Colonic mucosa (tissue), 4 donors: Measurements from ENCODE around the gene NME5. TPM values are rescaled to one million over a fixed set of nuclear protein-coding genes. Genes with fewer than 3 reads are reported as not detected.
"Not testable (repeated sequence)": the region's sequence is repeated elsewhere in the genome, so short reads cannot be mapped to it uniquely, and the experiment has no call there.

Source experiments
- DNase-seq: peaks from one replicate; pipeline ENCODE4 v3.0.0-alpha.2; 2020
- H3K27ac ChIP-seq: fragments of 200-600 bp; one replicate; pipeline ENCODE4 v1.8.0; 2021
- H3K27me3 ChIP-seq: fragments of 200-600 bp; one replicate; pipeline ENCODE4 v1.8.0; 2021
- H3K36me3 ChIP-seq: fragments of 200-600 bp; one replicate; pipeline ENCODE4 v1.8.0; 2021
- H3K4me1 ChIP-seq: fragments of 200-600 bp; one replicate; pipeline ENCODE4 v1.8.0; 2021; ENCODE audit warnings: mild to moderate bottlenecking
- H3K4me3 ChIP-seq: fragments of 200-600 bp; one replicate; pipeline ENCODE4 v1.8.0; 2021
- H3K9ac ChIP-seq, 2 donors: one replicate each; pipeline ENCODE4 v1.7.0; 2013; ENCODE audit warnings: control low read depth in 2 of 2, low read depth in 2 of 2, low read length in 2 of 2
- H3K9me3 ChIP-seq: fragments of 200-600 bp; one replicate; pipeline ENCODE4 v1.8.0; 2021
- intact Hi-C: fragments of 100-400 bp; cut with DNase I; formaldehyde crosslinking; loops from one replicate; pipeline ENCODE4 v1.14.1; 2022
- total RNA-seq, 2 donors: library from RNA; stranded (reverse); fragmentation: NEBNext Ultra II Directional in 1 of 2; extraction: Animal tissue kit (Norgen Biotek cat#: 25700) in 1 of 2; gene quantifications; one replicate each; pipeline ENCODE4 v1.2.1, GENCODE V29; 2021
- TF ChIP-seq, protein P1 (sequence below): fragments of 200-600 bp; IDR thresholded peaks from one replicate; pipeline ENCODE4 v1.8.0; 2022; ENCODE audit warnings: antibody characterized with exemption, mild to moderate bottlenecking
- donor health status: healthy.
- donor health status: DM: no; HTN: no; CAD: no.
- donor health status: DM: no; HTN: no; CAD: no.

Gene NME5
- total RNA-seq, 2 donors from 2014 or later, result not detected

DNA sequence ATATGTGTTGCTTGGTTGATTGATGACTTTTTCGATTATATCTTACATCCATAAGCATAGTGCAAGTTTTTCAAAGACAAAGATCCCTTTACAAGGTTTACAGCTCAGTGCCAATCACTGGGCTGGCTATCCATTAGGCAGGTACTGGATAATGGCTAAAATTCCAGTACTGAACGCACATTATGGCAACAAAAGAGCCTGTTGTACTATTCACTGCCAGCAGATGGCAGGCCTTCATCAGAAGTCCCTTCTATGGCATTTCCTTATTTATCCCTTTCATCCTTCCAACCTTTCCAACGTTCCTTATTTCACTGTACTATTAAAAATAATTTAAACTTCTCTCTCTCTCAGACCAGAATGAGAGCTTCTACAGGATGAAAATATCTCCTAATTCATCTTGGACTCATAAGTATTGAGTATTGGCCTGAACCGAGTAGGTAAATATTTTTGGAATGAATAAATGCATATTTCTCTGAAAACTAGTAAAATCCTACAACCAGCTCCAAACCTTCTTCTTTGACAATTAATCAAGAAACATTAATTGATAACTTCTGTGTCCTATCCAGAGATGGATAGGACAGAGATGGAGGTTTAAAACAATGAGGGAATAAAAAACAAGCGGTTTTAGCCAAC is 62.0 kb downstream of the NME5 start:
- intact Hi-C loops, result no loop called here
- Histone ChIP-seq H3K36me3 (no peaks in the 10 kb centered on the region), H3K9ac (no peak overlapping the region), H3K4me3 (no peak overlapping the region), H3K9me3 (no peaks in the 10 kb centered on the region), H3K4me1 (no peaks in the 10 kb centered on the region), H3K27me3 (no peaks in the 10 kb centered on the region), H3K27ac (no peak overlapping the region)
- peak; percentile 67 for DNase-seq
- TF ChIP-seq, protein P1, sequence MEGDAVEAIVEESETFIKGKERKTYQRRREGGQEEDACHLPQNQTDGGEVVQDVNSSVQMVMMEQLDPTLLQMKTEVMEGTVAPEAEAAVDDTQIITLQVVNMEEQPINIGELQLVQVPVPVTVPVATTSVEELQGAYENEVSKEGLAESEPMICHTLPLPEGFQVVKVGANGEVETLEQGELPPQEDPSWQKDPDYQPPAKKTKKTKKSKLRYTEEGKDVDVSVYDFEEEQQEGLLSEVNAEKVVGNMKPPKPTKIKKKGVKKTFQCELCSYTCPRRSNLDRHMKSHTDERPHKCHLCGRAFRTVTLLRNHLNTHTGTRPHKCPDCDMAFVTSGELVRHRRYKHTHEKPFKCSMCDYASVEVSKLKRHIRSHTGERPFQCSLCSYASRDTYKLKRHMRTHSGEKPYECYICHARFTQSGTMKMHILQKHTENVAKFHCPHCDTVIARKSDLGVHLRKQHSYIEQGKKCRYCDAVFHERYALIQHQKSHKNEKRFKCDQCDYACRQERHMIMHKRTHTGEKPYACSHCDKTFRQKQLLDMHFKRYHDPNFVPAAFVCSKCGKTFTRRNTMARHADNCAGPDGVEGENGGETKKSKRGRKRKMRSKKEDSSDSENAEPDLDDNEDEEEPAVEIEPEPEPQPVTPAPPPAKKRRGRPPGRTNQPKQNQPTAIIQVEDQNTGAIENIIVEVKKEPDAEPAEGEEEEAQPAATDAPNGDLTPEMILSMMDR, result peak; percentile 53

DNA sequence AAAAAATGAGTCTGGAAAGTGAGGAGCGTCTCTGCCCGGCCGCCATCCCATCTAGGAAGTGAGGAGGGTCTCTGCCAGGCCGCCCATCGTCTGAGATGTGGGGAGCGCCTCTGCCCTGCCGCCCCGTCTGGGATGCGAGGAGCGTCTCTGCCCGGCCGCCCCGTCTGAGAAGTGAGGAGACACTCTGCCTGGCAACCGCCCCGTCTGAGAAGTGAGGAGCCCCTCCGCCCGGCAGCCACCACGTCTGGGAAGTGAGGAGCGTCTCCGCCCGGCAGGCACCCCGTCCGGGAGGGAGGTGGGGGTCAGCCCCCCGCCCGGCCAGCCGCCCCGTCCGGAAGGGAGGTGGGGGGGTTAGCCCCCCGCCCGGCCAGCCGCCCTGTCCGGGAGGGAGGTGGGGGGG is 69.2 kb downstream of the NME5 start:
- H3K4me3 ChIP-seq, intact Hi-C loops, H3K9ac ChIP-seq, H3K27ac ChIP-seq, DNase-seq, H3K4me1 ChIP-seq, H3K9me3 ChIP-seq, H3K27me3 ChIP-seq, H3K36me3 ChIP-seq: not testable (repeated sequence)

DNA sequence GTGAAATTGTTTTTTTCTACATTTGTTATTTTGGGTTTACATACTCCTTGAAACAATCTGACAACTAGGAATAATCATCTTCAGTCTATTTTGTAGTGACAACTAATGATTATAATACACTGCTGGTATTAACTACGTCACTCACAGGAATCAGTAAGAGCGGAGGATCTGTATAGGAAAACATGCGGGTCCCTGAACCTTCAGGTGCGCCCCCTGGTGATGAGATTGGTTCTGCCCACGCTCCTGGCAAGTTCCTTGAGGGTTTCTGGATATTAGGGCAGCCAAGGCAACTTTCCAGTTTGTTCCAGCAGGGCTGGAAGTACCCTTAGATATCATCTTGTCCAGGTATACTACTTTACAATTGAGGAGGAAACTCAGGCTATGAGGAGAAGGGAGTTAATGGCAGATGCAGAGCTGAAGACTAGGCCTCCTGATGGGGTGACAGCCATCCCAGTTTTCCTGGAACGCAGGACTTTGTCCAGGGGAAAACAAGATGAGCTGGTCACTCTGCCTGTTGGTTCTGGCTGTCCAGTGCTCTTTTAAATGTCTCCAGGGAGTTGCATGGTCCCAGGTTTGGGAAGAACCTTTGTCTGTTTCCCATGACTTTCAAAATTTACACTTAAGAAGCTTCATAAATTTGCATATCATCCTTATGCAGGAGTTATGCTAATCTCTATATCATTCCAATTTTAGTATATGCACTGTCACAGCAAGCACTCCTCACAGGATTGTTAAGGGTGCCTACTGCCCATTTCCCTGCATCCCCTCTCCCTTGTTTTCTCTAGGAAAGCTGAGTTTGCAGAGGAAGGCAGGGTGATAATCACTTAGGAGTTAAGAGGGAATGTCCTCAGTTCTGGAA is 70.3 kb downstream of the NME5 start:
- no peak overlapping the region for H3K4me3 ChIP-seq
- H3K27ac ChIP-seq, result no peak overlapping the region
- DNase-seq, result peak; percentile 76
- H3K27me3 ChIP-seq, result no peaks in the 10 kb centered on the region
- no peaks in the 10 kb centered on the region for H3K9me3 ChIP-seq
- no peaks in the 10 kb centered on the region for H3K4me1 ChIP-seq
- H3K36me3 ChIP-seq, result no peaks in the 10 kb centered on the region
- TF ChIP-seq, protein P1, result peak; percentile 71
- intact Hi-C loops, result loop anchor here (2.0 to 10.0 kb wide), 2 partner anchors 30 to 444 kb away; no protein-coding TSS in a partner anchor
- H3K9ac ChIP-seq, result no peak overlapping the region

DNA sequence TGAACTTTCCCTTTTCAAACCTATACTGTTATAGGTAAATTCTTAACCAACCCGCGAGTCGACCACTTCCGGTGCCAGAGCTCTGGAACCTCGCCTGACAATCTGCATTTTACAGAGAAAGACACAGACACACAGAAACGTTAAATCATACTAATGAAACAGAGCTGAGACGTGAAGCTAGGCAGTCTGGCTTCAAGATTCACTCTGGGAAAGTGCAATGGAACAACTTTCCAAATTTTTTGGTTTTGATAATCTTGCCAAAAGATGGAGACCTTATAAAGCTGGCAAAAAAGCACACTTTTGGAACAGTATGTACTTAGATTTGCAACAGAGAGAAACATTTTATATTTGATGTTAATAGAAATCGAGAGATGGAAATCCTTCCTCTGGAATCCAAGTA is 71.3 kb downstream of the NME5 start:
- Histone ChIP-seq H3K27ac (no peak overlapping the region), H3K4me1 (no peaks in the 10 kb centered on the region), H3K9me3 (no peaks in the 10 kb centered on the region), H3K4me3 (no peak overlapping the region), H3K9ac (no peak overlapping the region), H3K27me3 (no peaks in the 10 kb centered on the region), H3K36me3 (no peaks in the 10 kb centered on the region)
- intact Hi-C loops, result loop anchor here (2.0 to 10.0 kb wide), 2 partner anchors 29 to 443 kb away; no protein-coding TSS in a partner anchor
- TF ChIP-seq, protein P1, result no peak
- DNase-seq, result no peak

Other genes with a start within 250 kb of the NME5 start
- gene PKD2L2, start 250.0 kb downstream of the NME5 start, total RNA-seq, result not detected
- 10 to 100 TPM; 15.4 to 17.5 TPM for gene FAM13B, start 106.3 kb downstream of the NME5 start, total RNA-seq
- gene WNT8A, start 55.4 kb downstream of the NME5 start, total RNA-seq, result not detected
- gene BRD8, start 39.2 kb upstream of the NME5 start, total RNA-seq, result 10 to 100 TPM; 32.5 to 65.9 TPM
- 10 to 100 TPM; 10.4 to 35.7 TPM for gene KIF20A, start 39.7 kb upstream of the NME5 start, total RNA-seq
- gene CDC23, start 73.9 kb upstream of the NME5 start, total RNA-seq, result 10 to 100 TPM; 23.5 to 27.3 TPM
- gene GFRA3, start 135.2 kb upstream of the NME5 start, total RNA-seq, result 1 to 10 TPM in 1 of 2 donors, under 1 TPM in 1; 0.72 to 1.8 TPM
- 10 to 100 TPM in 1 of 2 donors, 1 to 10 TPM in 1; 4.3 to 10.2 TPM for gene CDC25C, start 192.4 kb upstream of the NME5 start, total RNA-seq
- gene FAM53C, start 198.8 kb upstream of the NME5 start, total RNA-seq, result 10 to 100 TPM; 14.8 to 18.6 TPM
- 10 to 100 TPM; 62.3 to 77.5 TPM for gene KDM3B, start 213.3 kb upstream of the NME5 start, total RNA-seq